AG08396 (cell line): ENCODE measurements around the gene LRG1.
"Not testable (repeated sequence)": the region's sequence is repeated elsewhere in the genome, so short reads cannot be mapped to it uniquely, and the experiment has no call there.

Experiments used
- DNase-seq: peaks from one replicate; pipeline ENCODE4 v3.0.0; 2012; ENCODE audit warnings: low spot score, mixed read lengths

LRG1 gene

DNA sequence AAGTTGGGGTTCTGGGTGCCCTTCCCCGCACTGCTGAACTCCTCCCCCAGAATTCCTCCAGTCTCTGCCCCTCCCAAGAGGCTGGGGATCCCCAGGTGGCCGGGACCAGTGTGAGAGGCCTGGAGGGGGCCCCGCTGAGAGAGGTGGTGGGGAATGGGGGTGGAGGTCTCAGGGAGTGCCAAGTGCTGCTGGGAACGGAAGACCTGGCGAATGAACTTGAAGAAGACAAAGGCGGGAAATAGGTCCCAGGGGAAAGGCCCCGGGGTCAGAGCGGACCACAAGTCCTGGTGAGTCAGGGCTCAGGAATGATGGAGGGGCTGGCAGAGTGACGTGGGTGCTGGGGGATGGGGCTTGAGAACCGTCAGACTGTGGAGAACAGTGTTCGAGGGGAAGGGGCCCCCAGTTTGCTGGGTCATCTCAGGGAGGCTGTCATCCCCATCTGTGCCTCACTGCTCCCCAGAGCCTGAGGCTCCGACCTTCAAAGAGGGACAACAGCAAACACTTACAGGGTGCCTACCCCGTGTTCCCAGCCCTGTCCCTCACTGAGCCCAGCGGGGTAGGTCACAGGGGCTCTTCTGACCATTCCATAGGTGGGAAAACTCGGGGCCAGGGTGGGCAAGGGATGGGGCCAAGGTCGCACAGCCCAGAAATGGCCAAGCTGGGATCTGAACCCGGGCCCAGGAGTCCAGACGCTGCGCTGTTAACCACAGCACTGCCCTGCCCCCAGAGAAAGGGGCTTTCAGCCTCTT lies 35.6 kb upstream of the LRG1 start:
- DNase-seq, result peak; percentile 87

- DNase-seq, result no peak
Measured at GRCh38 chr19:4573682-4574081, 33.8 kb upstream of the LRG1 start.

GRCh38 chr19:4571305-4571917 lies 31.6 kb upstream of the LRG1 start:
- no peak for DNase-seq

- no peak for DNase-seq
Measured at GRCh38 chr19:4570916-4571304, 31.1 kb upstream of the LRG1 start.

GRCh38 chr19:4570402-4570801 lies 30.6 kb upstream of the LRG1 start:
- no peak for DNase-seq

- no peak for DNase-seq
Measured at GRCh38 chr19:4568886-4569285, 29.1 kb upstream of the LRG1 start.

GRCh38 chr19:4567584-4568071 lies 27.8 kb upstream of the LRG1 start:
- DNase-seq, result peak; percentile 70

DNA sequence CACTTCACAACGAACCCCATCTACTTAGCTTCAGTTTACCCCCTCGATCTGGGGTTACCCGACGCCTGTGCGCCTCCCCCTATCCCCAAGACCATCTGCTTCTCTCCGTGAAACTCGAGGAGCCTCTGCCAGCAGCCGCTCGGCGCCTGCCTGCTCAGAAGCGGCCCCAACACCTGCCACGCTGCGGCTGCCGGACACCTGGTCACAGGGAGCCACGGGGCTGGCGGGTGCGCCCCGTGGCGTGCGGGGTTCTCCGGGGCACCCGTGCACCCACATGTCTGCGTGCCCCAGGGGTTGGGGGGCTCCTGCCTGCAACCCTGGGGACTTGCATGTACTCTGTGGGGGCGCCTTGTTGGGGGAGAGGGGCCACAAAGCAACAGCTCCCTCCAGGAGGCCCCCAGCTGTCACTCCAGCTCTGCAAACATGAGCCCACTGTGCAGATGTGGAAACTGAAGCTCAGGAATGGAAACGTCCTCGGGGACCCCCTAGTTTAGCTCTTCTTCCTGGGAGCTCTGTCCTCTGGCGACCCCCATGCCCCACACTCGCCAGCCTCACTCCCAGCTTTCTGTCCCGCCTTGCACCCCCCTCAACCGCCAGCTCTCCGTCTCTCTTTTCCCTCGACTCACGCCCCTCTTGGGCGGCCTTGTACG lies 26.7 kb upstream of the LRG1 start:
- no peak for DNase-seq

- DNase-seq, result not testable (repeated sequence)
Measured at GRCh38 chr19:4563562-4563961, 23.7 kb upstream of the LRG1 start.

GRCh38 chr19:4562085-4562484 lies 22.2 kb upstream of the LRG1 start:
- not testable (repeated sequence) for DNase-seq

GRCh38 chr19:4559569-4559968 lies 19.7 kb upstream of the LRG1 start, which contains the start of gene SEMA6B:
TSS of gene SEMA6B (minus strand) at chr19:4559684. CDS start at chr19:4558457, 1,227 bp downstream.
- no peak for DNase-seq

- DNase-seq, result peak; percentile 82
Measured at GRCh38 chr19:4557971-4558941, 18.4 kb upstream of the LRG1 start.

- DNase-seq, result no peak
Measured at GRCh38 chr19:4557144-4557970, 17.5 kb upstream of the LRG1 start.

DNA sequence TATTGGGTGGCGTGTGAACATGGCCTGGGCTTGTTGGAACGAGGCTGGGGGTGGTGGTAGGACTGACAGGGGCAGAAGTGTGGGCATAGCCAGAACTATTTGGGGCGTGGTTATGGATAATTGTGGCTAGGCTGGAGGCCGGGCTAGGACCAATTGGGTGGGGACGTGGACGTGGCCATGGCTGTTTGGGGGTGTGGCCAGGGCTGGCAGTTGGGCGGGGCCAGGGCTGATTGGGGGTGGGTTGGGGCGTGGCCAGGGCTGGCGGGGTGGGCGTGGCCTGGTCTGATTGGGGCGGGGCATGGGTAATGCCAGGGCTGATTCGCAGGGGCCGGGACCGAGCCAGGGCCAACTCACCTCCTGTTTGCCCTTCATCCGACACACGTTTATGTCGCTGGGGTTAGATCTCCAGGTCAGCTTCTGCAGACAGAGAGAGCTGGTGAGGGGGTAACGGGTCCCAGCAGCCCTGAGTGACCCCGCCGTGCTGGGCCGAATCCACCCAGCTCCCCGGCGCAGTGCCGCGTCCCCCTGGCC lies 16.8 kb upstream of the LRG1 start:
- DNase-seq, result peak; percentile 89

DNA sequence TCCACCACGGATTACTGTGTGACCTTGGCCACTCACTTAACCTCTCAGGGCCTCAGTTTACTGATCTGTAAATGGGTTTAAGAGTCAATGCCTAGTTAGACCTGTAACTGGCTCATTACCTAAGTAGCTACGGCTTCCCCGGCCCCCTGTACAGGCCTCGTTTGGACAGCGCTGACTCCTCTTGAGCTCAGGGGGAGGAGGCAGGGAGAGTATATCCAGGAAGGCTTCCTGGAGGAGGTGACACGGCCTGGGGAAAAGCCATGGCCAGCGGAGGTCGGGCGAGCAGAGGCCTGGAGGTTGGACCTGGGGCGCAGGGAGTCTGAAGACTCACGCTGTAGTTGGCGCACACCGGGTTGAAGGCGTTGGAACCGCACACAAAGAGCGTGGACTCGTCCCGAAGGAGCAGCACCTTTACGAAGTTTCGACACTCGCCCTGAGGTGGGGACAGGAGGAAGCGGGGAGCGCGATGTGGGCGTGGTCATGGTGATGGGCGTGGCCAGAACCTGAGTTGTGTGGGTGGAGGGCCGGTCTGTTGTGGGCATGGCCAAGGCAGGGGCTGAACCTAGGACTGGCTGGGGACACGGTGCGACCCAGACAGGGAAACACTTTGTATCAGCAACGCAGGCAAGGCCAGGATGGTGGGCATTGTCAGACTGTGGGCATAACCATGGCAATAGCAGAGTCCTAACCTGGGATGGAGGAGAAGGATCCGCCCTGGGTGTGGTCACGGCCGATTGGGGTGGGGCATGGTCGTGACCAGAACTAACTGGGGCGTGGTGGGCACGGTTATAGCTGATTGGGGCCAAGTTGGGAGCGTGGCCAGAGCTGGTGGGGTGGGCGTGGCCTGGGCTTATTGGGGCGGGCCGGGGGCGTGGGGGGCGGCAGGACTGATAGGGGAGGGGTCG lies 16.1 kb upstream of the LRG1 start:
- no peak for DNase-seq

DNA sequence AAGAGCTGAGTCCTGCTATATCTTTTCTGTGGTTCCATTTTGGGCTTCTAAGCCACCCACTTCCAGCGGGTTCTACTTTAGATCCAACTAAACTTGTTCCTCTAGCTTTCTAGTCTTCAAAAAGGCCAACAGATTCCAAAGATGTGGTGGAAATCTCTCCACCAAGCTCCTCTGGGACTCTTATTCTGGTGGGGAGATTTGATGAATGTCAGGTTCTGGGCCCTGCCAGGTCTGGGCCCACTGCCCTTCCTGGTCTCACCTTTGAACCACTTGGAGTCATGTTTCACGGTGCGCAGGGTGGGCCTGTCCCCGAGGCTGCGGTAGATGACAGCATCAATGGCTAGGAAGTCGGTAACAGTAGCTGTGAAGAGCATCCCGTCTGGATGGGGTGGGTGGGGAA lies 14.9 kb upstream of the LRG1 start:
- DNase-seq, result no peak

GRCh38 chr19:4553775-4554174 lies 13.9 kb upstream of the LRG1 start:
- no peak for DNase-seq

DNA sequence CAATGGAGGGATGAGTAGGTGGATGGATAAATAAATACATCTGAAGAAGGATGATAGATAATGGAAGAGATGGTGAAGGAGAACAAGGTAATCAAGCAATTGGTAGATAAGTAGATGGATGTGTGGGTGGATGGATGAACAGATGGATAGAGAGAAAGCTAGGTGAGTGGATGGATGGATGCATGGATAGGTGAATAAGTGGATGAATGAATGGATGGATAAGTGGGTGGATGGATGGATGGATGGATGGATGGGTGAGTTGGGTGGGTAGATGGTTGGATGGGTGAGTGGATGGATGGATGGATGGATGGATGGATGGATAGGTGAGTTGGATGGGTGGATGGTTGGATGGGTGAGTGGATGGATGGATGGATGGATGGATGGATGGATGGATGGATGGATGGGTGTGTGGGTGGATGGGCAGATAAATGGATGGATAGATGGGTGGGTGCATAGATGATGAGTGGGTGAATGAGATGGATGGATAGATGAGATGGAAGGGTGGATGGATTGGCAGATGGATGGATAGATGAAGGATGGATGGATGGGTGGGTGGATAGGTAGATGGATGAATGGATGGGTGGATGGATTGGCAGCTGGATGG lies 13.4 kb upstream of the LRG1 start:
- DNase-seq, result no peak

- DNase-seq, result no peak
Measured at GRCh38 chr19:4552525-4552819, 12.6 kb upstream of the LRG1 start.
